ENCODE data around the gene FICD. TPM values are rescaled to one million over a fixed set of nuclear protein-coding genes. Genes with fewer than 3 reads are reported as not detected.

FICD gene
- total RNA-seq, 1 donor from 2014 or later: 8.3 TPM

DNA sequence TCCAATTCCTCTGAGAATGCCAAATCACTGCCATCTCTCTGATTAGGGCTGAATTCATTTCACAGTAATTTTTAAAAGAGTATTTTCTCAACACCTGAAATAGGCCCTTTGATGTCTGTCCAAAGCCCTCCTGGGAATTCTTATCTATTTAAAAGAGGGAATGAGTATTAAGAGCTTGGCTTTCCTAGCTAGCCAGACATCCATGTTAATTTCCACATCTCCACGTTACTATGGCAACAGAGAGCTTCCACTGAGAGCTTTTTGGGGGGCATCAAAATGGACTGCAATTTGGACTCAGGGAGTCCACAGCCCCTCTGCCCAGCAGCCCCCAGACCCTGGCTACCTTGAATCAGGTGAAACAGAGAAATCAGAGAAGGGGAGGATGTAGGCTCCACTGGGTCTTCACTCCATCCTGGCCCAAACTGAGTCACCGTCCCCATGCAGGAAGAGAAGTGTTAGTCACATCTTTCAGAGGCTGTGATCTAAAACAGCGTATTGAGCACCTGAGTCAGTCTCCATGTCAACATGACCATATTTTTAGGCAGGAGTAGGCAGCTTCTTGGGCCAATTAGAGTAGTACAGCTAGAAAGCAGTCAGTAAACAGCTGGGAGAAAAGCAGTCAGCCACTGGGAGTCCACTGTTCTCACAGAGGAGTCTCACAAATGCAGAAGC lies 7.0 kb upstream of the FICD start:
- intact Hi-C loops (cut with DNase I): no loop called here
- no peaks in the 10 kb centered on the region for H3K36me3 ChIP-seq
- H3K27ac ChIP-seq: no peak overlapping the region
- TF ChIP-seq, protein P1, sequence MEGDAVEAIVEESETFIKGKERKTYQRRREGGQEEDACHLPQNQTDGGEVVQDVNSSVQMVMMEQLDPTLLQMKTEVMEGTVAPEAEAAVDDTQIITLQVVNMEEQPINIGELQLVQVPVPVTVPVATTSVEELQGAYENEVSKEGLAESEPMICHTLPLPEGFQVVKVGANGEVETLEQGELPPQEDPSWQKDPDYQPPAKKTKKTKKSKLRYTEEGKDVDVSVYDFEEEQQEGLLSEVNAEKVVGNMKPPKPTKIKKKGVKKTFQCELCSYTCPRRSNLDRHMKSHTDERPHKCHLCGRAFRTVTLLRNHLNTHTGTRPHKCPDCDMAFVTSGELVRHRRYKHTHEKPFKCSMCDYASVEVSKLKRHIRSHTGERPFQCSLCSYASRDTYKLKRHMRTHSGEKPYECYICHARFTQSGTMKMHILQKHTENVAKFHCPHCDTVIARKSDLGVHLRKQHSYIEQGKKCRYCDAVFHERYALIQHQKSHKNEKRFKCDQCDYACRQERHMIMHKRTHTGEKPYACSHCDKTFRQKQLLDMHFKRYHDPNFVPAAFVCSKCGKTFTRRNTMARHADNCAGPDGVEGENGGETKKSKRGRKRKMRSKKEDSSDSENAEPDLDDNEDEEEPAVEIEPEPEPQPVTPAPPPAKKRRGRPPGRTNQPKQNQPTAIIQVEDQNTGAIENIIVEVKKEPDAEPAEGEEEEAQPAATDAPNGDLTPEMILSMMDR (IDR thresholded peaks at IDR 0.05): no peak
- ATAC-seq (no peak), DNase-seq (no peak)
- peaks cover 5% of the 10 kb centered on the region for H3K9me3 ChIP-seq
- peaks cover 1% of the 10 kb centered on the region for H3K27me3 ChIP-seq (ENCODE audit: low read depth)
- no peaks in the 10 kb centered on the region for H3K4me1 ChIP-seq
- H3K4me3 ChIP-seq: no peak overlapping the region

DNA sequence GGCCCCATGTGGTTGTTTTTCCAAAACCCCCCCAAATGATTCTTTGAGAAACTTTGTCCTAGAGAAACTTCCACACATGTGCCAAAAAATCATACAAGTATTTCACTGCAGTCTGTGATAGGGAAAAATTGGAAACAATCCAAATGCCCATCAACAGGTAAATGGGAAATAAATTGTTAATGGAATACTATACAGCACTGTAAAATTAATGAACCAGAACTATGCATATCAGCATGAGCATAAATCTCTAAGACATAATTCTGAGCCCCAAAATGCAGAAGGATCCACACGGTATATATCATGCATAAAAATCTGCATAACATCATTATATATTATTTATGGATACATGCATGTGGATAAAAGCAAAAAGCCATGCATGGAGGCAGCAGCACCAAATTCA lies 5.3 kb upstream of the FICD start:
- ATAC-seq: no peak
- no peak overlapping the region for H3K4me3 ChIP-seq
- H3K27ac ChIP-seq: no peak overlapping the region
- TF ChIP-seq, protein P1 (IDR thresholded peaks at IDR 0.05): no peak
- DNase-seq: no peak
- H3K27me3 ChIP-seq (ENCODE audit: low read depth): no peaks in the 10 kb centered on the region
- intact Hi-C loops (cut with DNase I): no loop called here
- no peaks in the 10 kb centered on the region for H3K36me3 ChIP-seq
- no peaks in the 10 kb centered on the region for H3K9me3 ChIP-seq
- H3K4me1 ChIP-seq: peaks cover 6% of the 10 kb centered on the region

DNA sequence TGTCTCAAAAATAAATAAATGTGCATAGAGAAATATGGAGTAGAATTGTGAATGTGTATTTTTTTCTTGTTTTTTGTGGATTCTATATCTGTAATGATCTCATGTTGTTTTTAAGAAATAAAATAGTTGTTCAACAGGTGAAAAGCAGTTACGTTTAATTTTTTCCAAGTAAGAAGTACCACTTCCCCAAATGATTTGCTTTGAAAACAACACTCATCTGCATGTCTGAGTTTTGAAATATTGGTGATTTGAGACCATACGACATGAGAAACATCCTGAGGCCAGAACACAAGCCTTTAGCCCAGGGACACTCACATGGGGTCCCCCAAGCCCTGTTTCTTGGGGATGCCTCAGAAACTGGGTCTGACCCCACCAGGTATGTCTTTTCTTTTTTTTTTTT lies 4.2 kb upstream of the FICD start:
- Histone ChIP-seq H3K27me3 (ENCODE audit: low read depth) (no peaks in the 10 kb centered on the region), H3K36me3 (no peaks in the 10 kb centered on the region), H3K9me3 (no peaks in the 10 kb centered on the region), H3K4me1 (peaks cover 8% of the 10 kb centered on the region), H3K4me3 (no peak overlapping the region), H3K27ac (no peak overlapping the region)
- ATAC-seq (no peak), DNase-seq (no peak)
- intact Hi-C loops (cut with DNase I): no loop called here
- TF ChIP-seq, protein P1 (IDR thresholded peaks at IDR 0.05): no peak

DNA sequence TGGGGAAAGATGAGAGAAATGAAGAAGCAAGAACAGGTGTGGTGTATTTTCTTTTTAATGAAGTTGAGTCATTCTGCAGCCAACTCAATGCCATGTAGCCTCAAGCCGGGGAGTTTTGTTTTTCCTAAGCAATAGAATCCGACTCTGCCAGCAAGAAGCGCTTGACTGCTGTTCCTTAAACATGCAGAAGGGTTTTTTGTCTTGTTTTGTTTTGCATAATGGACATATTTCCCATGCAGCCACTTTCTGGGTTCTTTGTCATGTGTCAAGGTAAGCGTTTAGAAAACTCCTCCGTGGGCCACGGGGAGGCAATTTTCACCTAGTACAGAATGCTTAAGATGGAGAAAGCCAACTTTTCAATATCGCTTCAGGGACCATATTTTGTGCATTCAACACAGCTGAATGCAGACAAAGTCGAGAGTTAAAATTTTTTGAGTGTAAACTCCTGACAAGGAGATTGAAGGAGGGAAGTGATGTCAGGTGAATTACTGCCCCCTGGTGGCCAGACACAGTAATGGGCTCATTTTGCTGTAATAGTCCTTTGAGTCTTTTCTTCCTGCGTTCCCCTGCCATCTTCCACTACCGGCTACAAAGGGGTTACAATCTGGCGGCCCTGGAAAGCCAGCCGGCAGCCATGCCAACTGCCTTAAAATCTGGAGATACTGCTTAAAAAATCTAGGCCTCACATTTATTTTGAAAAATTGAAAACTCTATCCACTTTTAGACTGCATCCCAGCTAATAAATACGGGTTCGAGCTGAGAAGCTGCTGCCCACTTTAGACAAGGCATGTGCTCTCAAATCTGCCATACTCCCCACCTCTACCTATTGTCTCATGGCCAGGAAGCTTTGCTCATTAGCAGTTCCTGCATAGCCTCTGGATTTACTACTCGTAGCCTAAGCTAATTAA lies 3.2 kb upstream of the FICD start:
- no peak for ATAC-seq

DNA sequence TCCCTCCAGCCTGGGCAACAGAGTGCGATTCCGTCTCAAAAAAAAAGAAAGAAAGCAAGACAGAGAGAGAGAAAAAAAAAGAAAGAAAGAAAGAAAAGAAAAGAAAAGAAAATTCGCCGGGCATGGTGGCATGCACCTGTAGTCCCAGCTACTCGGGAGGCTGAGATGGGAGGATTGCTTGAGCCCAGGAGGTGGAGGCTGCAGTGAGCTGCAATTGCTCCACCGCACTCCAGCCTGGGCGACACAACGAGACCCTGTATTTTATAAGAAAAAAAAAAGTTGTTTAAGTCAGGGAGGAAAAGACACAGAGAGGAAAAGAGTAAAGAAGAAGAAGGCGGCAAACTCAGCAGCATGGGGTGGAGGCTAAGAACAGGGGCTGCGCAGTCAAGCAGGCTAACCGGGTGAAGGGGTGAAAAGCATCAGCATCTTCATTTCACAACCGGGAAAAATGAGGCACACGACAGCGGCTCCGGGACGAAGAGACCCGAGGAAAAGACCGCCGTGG lies 557 bp upstream of the FICD start:
- TF ChIP-seq, protein P1 (IDR thresholded peaks at IDR 0.05): no peak
- DNase-seq (no peak), ATAC-seq (peak; percentile 0 to 7)
- Histone ChIP-seq H3K36me3 (peaks cover 26% of the 10 kb centered on the region), H3K4me1 (peaks cover 16% of the 10 kb centered on the region), H3K27me3 (ENCODE audit: low read depth) (no peaks in the 10 kb centered on the region), H3K4me3 (peak overlapping the region; percentile 83), H3K27ac (no peak overlapping the region), H3K9me3 (no peaks in the 10 kb centered on the region)
- intact Hi-C loops (cut with DNase I): no loop called here

More for the DNA sequence above, 3.2 kb upstream of the FICD start:
- peak; percentile 65 for DNase-seq
- no peaks in the 10 kb centered on the region for H3K27me3 ChIP-seq (ENCODE audit: low read depth)
- H3K4me1 ChIP-seq: peaks cover 16% of the 10 kb centered on the region
- H3K27ac ChIP-seq: no peak overlapping the region
- intact Hi-C loops (cut with DNase I): no loop called here
- no peak overlapping the region for H3K4me3 ChIP-seq
- H3K9me3 ChIP-seq: no peaks in the 10 kb centered on the region
- TF ChIP-seq, protein P1 (IDR thresholded peaks at IDR 0.05): peak; percentile 89
- no peaks in the 10 kb centered on the region for H3K36me3 ChIP-seq
